Activated CD8-positive, alpha-beta memory T cell treated with anti-CD3 and anti-CD28 coated beads for 48 hours (primary cell): ENCODE data around the gene FA2H.
"Not testable (repeated sequence)": the region's sequence is repeated elsewhere in the genome, so short reads cannot be mapped to it uniquely, and the experiment has no call there.

Experiments used
- DNase-seq, 3 experiments: peaks; one replicate each; pipeline ENCODE4 v3.0.0-alpha.2; 2020; ENCODE audit warnings: low read depth in 2 of 3, low spot score in 2 of 3

Gene FA2H

GRCh38 chr16:74770831-74771526 lies 3.6 kb downstream of the FA2H start:
- no peak for DNase-seq

GRCh38 chr16:74769586-74770190 lies 4.9 kb downstream of the FA2H start:
- no peak for DNase-seq

- no peak for DNase-seq
Observed at GRCh38 chr16:74768239-74768638, 6.4 kb downstream of the FA2H start.

- DNase-seq = no peak
Observed at GRCh38 chr16:74767749-74768148, 6.9 kb downstream of the FA2H start.

- DNase-seq = no peak
Observed at GRCh38 chr16:74766729-74767128, 7.9 kb downstream of the FA2H start.

- DNase-seq = not testable (repeated sequence)
Observed at GRCh38 chr16:74764184-74764583, 10.4 kb downstream of the FA2H start.

GRCh38 chr16:74761665-74762064 lies 13.0 kb downstream of the FA2H start:
- DNase-seq = no peak

GRCh38 chr16:74760007-74760767 lies 14.4 kb downstream of the FA2H start:
- DNase-seq = no peak

GRCh38 chr16:74759564-74759963 lies 15.1 kb downstream of the FA2H start:
- DNase-seq = no peak

- no peak for DNase-seq
Observed at GRCh38 chr16:74758801-74759200, 15.8 kb downstream of the FA2H start.

- DNase-seq = no peak
Observed at GRCh38 chr16:74757349-74757748, 17.3 kb downstream of the FA2H start.

- DNase-seq = no peak
Observed at GRCh38 chr16:74756203-74756602, 18.4 kb downstream of the FA2H start.

GRCh38 chr16:74753180-74753579 lies 21.4 kb downstream of the FA2H start:
- no peak for DNase-seq

GRCh38 chr16:74752756-74753155 lies 21.9 kb downstream of the FA2H start:
- DNase-seq = no peak

GRCh38 chr16:74752258-74752657 lies 22.4 kb downstream of the FA2H start:
- DNase-seq = no peak

GRCh38 chr16:74751658-74752057 lies 23.0 kb downstream of the FA2H start:
- DNase-seq = no peak

GRCh38 chr16:74749291-74750055 lies 25.1 kb downstream of the FA2H start:
- DNase-seq = no peak

GRCh38 chr16:74748616-74749026 lies 26.0 kb downstream of the FA2H start:
- DNase-seq = no peak

- DNase-seq = no peak
Observed at GRCh38 chr16:74747716-74748615, 26.7 kb downstream of the FA2H start.

GRCh38 chr16:74745926-74746325 lies 28.7 kb downstream of the FA2H start:
- DNase-seq = no peak
